GM10266 (cell line): Measurements from ENCODE around the gene NPHP4.
"Not testable (repeated sequence)": the region's sequence is repeated elsewhere in the genome, so short reads cannot be mapped to it uniquely, and the experiment has no call there.

ENCODE experiments used
- DNase-seq: peaks from one replicate; pipeline ENCODE4 v3.0.0; 2012; ENCODE audit errors: extremely low spot score
- CTCF ChIP-seq: IDR thresholded peaks from 2 replicates; pipeline ENCODE4 v1.5.1; 2012; ENCODE audit warnings: mild to moderate bottlenecking, low read depth; ENCODE audit not compliant: control insufficient read depth, insufficient read depth; ENCODE audit errors: missing control alignments

The NPHP4 gene

GRCh38 chr1:6024376-6024775, 32.2 kb upstream of the NPHP4 start:
- no peak for DNase-seq

GRCh38 chr1:6023346-6023745, 31.1 kb upstream of the NPHP4 start:
- no peak for DNase-seq
- no peak for TF ChIP-seq CTCF

More at GRCh38 chr1:6024376-6024775, 32.2 kb upstream of the NPHP4 start:
- no peak for TF ChIP-seq CTCF

- no peak for DNase-seq
- TF ChIP-seq CTCF = no peak
These were observed 30.0 kb upstream of the NPHP4 start for GRCh38 chr1:6022193-6022592.

GRCh38 chr1:6019166-6019845, 27.1 kb upstream of the NPHP4 start:
- no peak for DNase-seq
- no peak for TF ChIP-seq CTCF

- DNase-seq = not testable (repeated sequence)
These were observed 25.4 kb upstream of the NPHP4 start for GRCh38 chr1:6017654-6018053.

- no peak for DNase-seq
These were observed 24.1 kb upstream of the NPHP4 start for GRCh38 chr1:6016191-6016865.

More at GRCh38 chr1:6016191-6016865, 24.1 kb upstream of the NPHP4 start:
- no peak for TF ChIP-seq CTCF
